ENCODE results near the gene DIP2B. TPM values are rescaled to one million over a fixed set of nuclear protein-coding genes. Genes with fewer than 3 reads are reported as not detected.

DIP2B gene
- total and polyA plus RNA-seq, 2 donors from 2014 or later, result 4.6 to 23.3 TPM

- Histone ChIP-seq H3K27me3 (ENCODE audit: control insufficient read depth, insufficient read depth, low read length) (no peaks in the 10 kb centered on the region), H3K4me3 (ENCODE audit: low read length in 3 of 3) (no peak overlapping the region), H3K9me3 (ENCODE audit: control insufficient read depth in 2 of 3, insufficient read depth in 1 of 3, low read length in 3 of 3) (no peaks in the 10 kb centered on the region), H3K36me3 (ENCODE audit: control insufficient read depth in 2 of 3, insufficient read depth in 3 of 3, low read length in 3 of 3) (no peaks in the 10 kb centered on the region), H3K9ac (ENCODE audit: low read length in 3 of 3) (no peak overlapping the region), H3K4me1 (ENCODE audit: control insufficient read depth in 2 of 3, insufficient read depth in 2 of 3, low read depth in 1 of 3, low read length in 3 of 3) (no peaks in the 10 kb centered on the region), H3K27ac (ENCODE audit: low read depth in 2 of 2, low read length in 2 of 2) (no peak overlapping the region)
- no peak for TF ChIP-seq CTCF (IDR thresholded peaks at IDR 0.05; ENCODE audit: borderline replicate concordance, extremely low read depth, insufficient read depth)
- intact Hi-C loops (cut with DNase I), result no loop called here
- FAIRE-seq (no peak), DNase-seq (no peak)
Measured at GRCh38 chr12:50784501-50784900, 279.7 kb downstream of the DIP2B start.

- intact Hi-C loops (cut with DNase I), result no loop called here
- no peak for FAIRE-seq
- DNase-seq, result no peak
- no peaks in the 10 kb centered on the region for H3K4me1 ChIP-seq (ENCODE audit: control insufficient read depth in 2 of 3, insufficient read depth in 2 of 3, low read depth in 1 of 3, low read length in 3 of 3)
- H3K9ac ChIP-seq (ENCODE audit: low read length in 3 of 3), result no peak overlapping the region
- H3K27me3 ChIP-seq (ENCODE audit: control insufficient read depth, insufficient read depth, low read length), result no peaks in the 10 kb centered on the region
- H3K9me3 ChIP-seq (ENCODE audit: control insufficient read depth in 2 of 3, insufficient read depth in 1 of 3, low read length in 3 of 3), result no peaks in the 10 kb centered on the region
- TF ChIP-seq CTCF (IDR thresholded peaks at IDR 0.05; ENCODE audit: borderline replicate concordance, extremely low read depth, insufficient read depth), result no peak
- H3K36me3 ChIP-seq (ENCODE audit: control insufficient read depth in 2 of 3, insufficient read depth in 3 of 3, low read length in 3 of 3), result no peaks in the 10 kb centered on the region
- H3K4me3 ChIP-seq (ENCODE audit: low read length in 3 of 3), result no peak overlapping the region
- no peak overlapping the region for H3K27ac ChIP-seq (ENCODE audit: low read depth in 2 of 2, low read length in 2 of 2)
Measured at GRCh38 chr12:50785406-50786001, 280.7 kb downstream of the DIP2B start.

GRCh38 chr12:50786498-50787231, 281.9 kb downstream of the DIP2B start:
- Histone ChIP-seq H3K36me3 (ENCODE audit: control insufficient read depth in 2 of 3, insufficient read depth in 3 of 3, low read length in 3 of 3) (no peaks in the 10 kb centered on the region), H3K4me3 (ENCODE audit: low read length in 3 of 3) (no peak overlapping the region), H3K27me3 (ENCODE audit: control insufficient read depth, insufficient read depth, low read length) (no peaks in the 10 kb centered on the region), H3K9me3 (ENCODE audit: control insufficient read depth in 2 of 3, insufficient read depth in 1 of 3, low read length in 3 of 3) (no peaks in the 10 kb centered on the region), H3K9ac (ENCODE audit: low read length in 3 of 3) (no peak overlapping the region), H3K27ac (ENCODE audit: low read depth in 2 of 2, low read length in 2 of 2) (no peak overlapping the region), H3K4me1 (ENCODE audit: control insufficient read depth in 2 of 3, insufficient read depth in 2 of 3, low read depth in 1 of 3, low read length in 3 of 3) (no peaks in the 10 kb centered on the region)
- no peak for TF ChIP-seq CTCF (IDR thresholded peaks at IDR 0.05; ENCODE audit: borderline replicate concordance, extremely low read depth, insufficient read depth)
- intact Hi-C loops (cut with DNase I), result no loop called here
- FAIRE-seq (no peak), DNase-seq (no peak)
